C4-2B (cell line): Measurements from ENCODE around the gene ITGA6.

ENCODE experiments used
- H3K27ac ChIP-seq: fragments of 450-650 bp; 2 replicates; pipeline ENCODE4 v1.5.1; 2017
- CTCF ChIP-seq: fragments of 450-650 bp; conservative IDR thresholded peaks from 2 replicates; pipeline ENCODE4 v1.5.1; 2017; ENCODE audit warnings: mild to moderate bottlenecking
- ZFX ChIP-seq: fragments of 450-650 bp; IDR thresholded peaks from 2 replicates; pipeline ENCODE4 v1.6.1; 2017

ITGA6 gene

GRCh38 chr2:172481507-172482262 is 54.3 kb downstream of the ITGA6 start:
- no peak overlapping the region for H3K27ac ChIP-seq
- TF ChIP-seq CTCF, result no peak
- no peak for TF ChIP-seq ZFX

- TF ChIP-seq CTCF (peak; percentile 49), ZFX (no peak)
- no peak overlapping the region for H3K27ac ChIP-seq
Observed at GRCh38 chr2:172484253-172484652, 56.9 kb downstream of the ITGA6 start.

GRCh38 chr2:172484706-172485105 is 57.3 kb downstream of the ITGA6 start:
- H3K27ac ChIP-seq, result no peak overlapping the region
- TF ChIP-seq ZFX, result no peak
- TF ChIP-seq CTCF, result peak; percentile 30

- H3K27ac ChIP-seq, result no peak overlapping the region
- TF ChIP-seq ZFX (no peak), CTCF (no peak)
Observed at GRCh38 chr2:172488556-172488955, 61.2 kb downstream of the ITGA6 start.

GRCh38 chr2:172489681-172490080 is 62.3 kb downstream of the ITGA6 start:
- no peak overlapping the region for H3K27ac ChIP-seq

GRCh38 chr2:172496160-172496608 is 68.8 kb downstream of the ITGA6 start:
- no peak for TF ChIP-seq ZFX
- no peak overlapping the region for H3K27ac ChIP-seq

More at GRCh38 chr2:172489681-172490080, 62.3 kb downstream of the ITGA6 start:
- no peak for TF ChIP-seq CTCF

GRCh38 chr2:172507199-172507598 is 79.8 kb downstream of the ITGA6 start:
- H3K27ac ChIP-seq, result no peak overlapping the region
- TF ChIP-seq CTCF (no peak), ZFX (no peak)

- no peak overlapping the region for H3K27ac ChIP-seq
- TF ChIP-seq ZFX (no peak), CTCF (no peak)
Observed at GRCh38 chr2:172510088-172510487, 82.7 kb downstream of the ITGA6 start.
